IPS-20b (cell line): ENCODE results near the gene NCKAP5.

Experiments
- H3K27ac ChIP-seq: one replicate; pipeline ENCODE4 v1.5.1; 2013; ENCODE audit warnings: low read length
- H3K27me3 ChIP-seq: 2 replicates; pipeline ENCODE4 v1.6.1; 2013; ENCODE audit warnings: mild to moderate bottlenecking, low read length, inconsistent platforms; ENCODE audit not compliant: insufficient read depth
- H3K36me3 ChIP-seq: 2 replicates; pipeline ENCODE4 v1.6.1; 2013; ENCODE audit warnings: low read depth, mild to moderate bottlenecking, inconsistent platforms, low read length, moderate library complexity; ENCODE audit not compliant: insufficient read depth
- H3K4me1 ChIP-seq: 2 replicates; pipeline ENCODE4 v1.6.1; 2013; ENCODE audit warnings: mild to moderate bottlenecking, control low read depth, inconsistent platforms, low read length, moderate library complexity; ENCODE audit not compliant: insufficient read depth
- H3K4me3 ChIP-seq: 2 replicates; pipeline ENCODE4 v1.5.1; 2013; ENCODE audit warnings: mild to moderate bottlenecking, low read length, inconsistent platforms
- H3K9ac ChIP-seq: 2 replicates; pipeline ENCODE4 v1.6.1; 2013; ENCODE audit warnings: low read depth, mild to moderate bottlenecking, inconsistent platforms, low read length, moderate library complexity
- H3K9me3 ChIP-seq: 2 replicates; pipeline ENCODE4 v1.6.1; 2013; ENCODE audit warnings: mild to moderate bottlenecking, low read depth, low read length, inconsistent platforms; ENCODE audit not compliant: insufficient read depth

Gene NCKAP5

DNA sequence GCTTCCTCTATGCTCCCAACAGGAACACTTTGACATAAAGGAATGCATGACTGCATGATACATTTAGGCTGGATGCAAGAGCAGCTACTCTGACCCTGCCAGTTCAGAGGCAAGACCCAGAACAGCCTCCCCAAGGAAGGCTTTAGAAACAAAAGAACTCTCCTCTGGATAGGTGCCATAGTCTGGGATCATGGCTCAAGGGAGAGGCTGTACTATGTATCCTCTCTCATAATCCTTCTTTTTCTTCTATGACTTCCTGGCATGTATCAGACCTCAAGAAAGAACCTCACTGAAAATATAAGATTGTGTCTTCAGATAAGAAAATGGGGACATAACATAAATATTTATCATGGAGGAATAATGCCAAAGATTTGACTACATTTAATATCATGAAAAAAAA lies 704.3 kb downstream of the NCKAP5 start:
- Histone ChIP-seq H3K4me3 (no peak overlapping the region), H3K9me3 (no peaks in the 10 kb centered on the region), H3K27ac (no peak overlapping the region), H3K4me1 (no peaks in the 10 kb centered on the region), H3K9ac (no peak overlapping the region), H3K27me3 (no peaks in the 10 kb centered on the region), H3K36me3 (no peaks in the 10 kb centered on the region)

DNA sequence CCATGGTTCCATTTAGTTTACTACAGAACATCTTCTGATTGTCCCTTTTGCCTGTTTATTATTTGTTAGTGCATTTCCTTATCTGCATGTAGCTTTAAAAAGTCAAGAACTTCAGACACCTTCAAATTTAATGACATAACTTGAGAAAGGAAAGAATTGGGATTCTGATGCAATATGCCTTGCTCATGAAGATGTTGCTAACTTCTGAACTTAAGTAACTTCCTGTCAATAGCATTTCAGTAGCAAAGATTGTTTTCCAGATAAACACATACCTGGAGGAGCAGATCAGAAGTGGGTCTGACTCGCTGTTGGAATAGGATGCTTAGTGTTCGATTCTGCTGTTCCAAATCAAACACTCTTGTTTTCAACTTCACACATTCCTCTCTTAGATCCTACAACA lies 708.0 kb downstream of the NCKAP5 start:
- Histone ChIP-seq H3K4me3 (no peak overlapping the region), H3K27ac (no peak overlapping the region), H3K36me3 (no peaks in the 10 kb centered on the region), H3K4me1 (no peaks in the 10 kb centered on the region), H3K27me3 (no peaks in the 10 kb centered on the region), H3K9ac (no peak overlapping the region), H3K9me3 (no peaks in the 10 kb centered on the region)

GRCh38 chr2:132859590-132859989 lies 708.7 kb downstream of the NCKAP5 start:
- Histone ChIP-seq H3K4me1 (no peaks in the 10 kb centered on the region), H3K27me3 (no peaks in the 10 kb centered on the region), H3K27ac (no peak overlapping the region), H3K9me3 (no peaks in the 10 kb centered on the region), H3K9ac (no peak overlapping the region), H3K36me3 (no peaks in the 10 kb centered on the region), H3K4me3 (no peak overlapping the region)

DNA sequence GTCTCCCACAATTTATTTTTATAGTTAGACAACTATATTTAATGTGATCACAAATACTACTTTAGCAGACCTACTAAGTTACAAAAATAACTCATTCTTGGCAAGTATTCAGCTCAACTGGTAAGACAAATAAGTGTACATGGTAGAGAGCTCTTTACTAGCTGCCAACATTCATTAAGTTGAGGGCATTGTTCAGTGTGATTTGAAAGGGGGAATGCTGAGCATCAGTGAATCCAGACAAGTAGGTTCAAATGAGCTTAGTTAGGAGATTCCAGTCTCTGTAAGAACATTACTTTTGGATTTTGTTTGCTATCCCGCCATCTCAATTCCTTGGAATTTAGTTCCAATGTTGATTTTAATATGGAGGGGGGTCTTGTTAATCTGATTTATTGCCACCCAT lies 710.9 kb downstream of the NCKAP5 start:
- Histone ChIP-seq H3K27me3 (no peaks in the 10 kb centered on the region), H3K9me3 (no peaks in the 10 kb centered on the region), H3K9ac (no peak overlapping the region)

DNA sequence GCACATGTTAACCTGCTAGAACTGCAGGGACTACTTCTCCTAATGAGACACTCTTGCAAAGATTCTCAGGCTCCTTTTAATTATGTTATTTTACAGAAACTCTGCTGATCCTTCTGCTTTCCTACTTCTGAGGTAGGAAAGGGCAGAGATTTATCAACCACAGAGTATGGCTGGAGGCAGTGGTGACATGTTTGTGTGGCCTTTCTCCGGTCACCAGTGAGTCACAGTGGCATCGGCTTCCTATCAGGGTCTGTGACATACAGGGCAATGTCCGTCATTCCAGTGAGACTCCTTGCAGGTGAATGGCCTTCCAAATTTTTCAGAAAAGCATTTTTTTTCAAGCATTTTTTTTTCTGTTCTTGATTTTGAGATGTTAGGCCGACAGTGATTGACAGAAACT lies 717.6 kb downstream of the NCKAP5 start:
- Histone ChIP-seq H3K27me3 (no peaks in the 10 kb centered on the region), H3K4me1 (no peaks in the 10 kb centered on the region), H3K4me3 (no peak overlapping the region), H3K36me3 (no peaks in the 10 kb centered on the region), H3K9me3 (no peaks in the 10 kb centered on the region), H3K27ac (no peak overlapping the region), H3K9ac (no peak overlapping the region)

More for the DNA sequence above, 710.9 kb downstream of the NCKAP5 start:
- Histone ChIP-seq H3K36me3 (no peaks in the 10 kb centered on the region), H3K4me3 (no peak overlapping the region), H3K27ac (no peak overlapping the region), H3K4me1 (no peaks in the 10 kb centered on the region)

DNA sequence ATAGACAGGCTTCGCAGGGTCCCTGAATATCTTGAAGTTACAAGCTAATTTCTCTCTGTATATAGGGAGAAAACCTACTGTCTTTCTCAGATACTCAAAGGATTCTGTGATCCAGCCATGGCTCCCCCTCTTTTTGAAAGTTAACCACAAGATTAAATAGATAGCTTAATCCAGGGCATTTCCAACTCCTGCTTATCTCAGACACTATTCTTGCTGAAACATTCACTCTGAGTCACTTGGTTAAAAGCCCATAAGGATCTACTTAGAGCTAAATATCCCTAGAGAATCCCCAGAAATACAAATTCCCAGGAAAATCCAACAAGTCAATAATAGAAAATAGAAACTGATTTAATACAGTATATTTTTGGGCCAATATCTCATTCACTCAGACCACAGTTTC lies 719.1 kb downstream of the NCKAP5 start:
- no peaks in the 10 kb centered on the region for H3K27me3 ChIP-seq
- no peaks in the 10 kb centered on the region for H3K9me3 ChIP-seq
- H3K36me3 ChIP-seq = no peaks in the 10 kb centered on the region
- H3K9ac ChIP-seq = no peak overlapping the region
- no peak overlapping the region for H3K27ac ChIP-seq
- H3K4me3 ChIP-seq = no peak overlapping the region
- H3K4me1 ChIP-seq = no peaks in the 10 kb centered on the region

- Histone ChIP-seq H3K9ac (no peak overlapping the region), H3K36me3 (no peaks in the 10 kb centered on the region), H3K27me3 (no peaks in the 10 kb centered on the region), H3K9me3 (no peaks in the 10 kb centered on the region), H3K4me1 (no peaks in the 10 kb centered on the region), H3K4me3 (no peak overlapping the region), H3K27ac (no peak overlapping the region)
Measured at GRCh38 chr2:132845339-132845738, 722.9 kb downstream of the NCKAP5 start.

DNA sequence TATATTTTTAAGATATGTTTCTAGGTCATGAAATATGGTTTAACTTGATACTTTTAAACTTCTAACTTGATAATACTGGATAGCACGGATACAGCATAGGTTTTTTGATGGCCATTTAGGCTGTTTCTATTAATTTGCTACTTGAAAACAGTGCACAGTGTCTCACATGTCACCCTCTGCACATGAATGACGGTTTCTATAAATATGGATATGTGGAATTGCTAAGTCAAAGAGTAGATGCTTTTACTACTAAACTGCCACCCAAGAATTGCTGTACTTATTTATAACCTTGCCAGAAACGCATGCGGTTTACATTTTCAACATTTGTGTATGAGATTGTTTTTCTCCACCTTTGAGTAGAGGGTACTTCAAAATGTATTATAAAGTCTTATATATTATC lies 723.7 kb downstream of the NCKAP5 start:
- Histone ChIP-seq H3K36me3 (no peaks in the 10 kb centered on the region), H3K27ac (no peak overlapping the region), H3K4me1 (no peaks in the 10 kb centered on the region), H3K27me3 (no peaks in the 10 kb centered on the region), H3K4me3 (no peak overlapping the region), H3K9ac (no peak overlapping the region), H3K9me3 (no peaks in the 10 kb centered on the region)

DNA sequence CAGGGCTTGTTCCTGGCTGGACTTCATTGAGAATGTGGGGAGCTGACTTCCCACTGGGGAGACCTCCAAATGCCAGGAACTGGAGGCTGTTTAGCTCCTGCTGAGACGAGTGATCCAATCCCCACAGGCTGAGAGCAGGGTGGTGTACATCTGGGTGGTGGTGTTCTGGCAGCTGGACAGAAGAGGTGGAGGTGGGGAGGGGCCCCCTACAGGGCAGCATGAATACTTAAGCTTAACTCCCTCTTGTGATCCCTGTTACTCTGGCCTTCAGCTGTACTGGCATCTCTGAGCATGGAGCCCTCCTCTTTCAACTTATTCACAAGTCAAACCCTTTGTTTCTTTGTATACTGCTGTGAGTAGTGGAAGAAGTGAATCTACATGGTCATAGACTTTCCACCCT lies 730.5 kb downstream of the NCKAP5 start:
- no peak overlapping the region for H3K4me3 ChIP-seq

GRCh38 chr2:132830321-132830827 lies 737.9 kb downstream of the NCKAP5 start:
- Histone ChIP-seq H3K9me3 (no peaks in the 10 kb centered on the region), H3K4me3 (no peak overlapping the region), H3K36me3 (no peaks in the 10 kb centered on the region), H3K9ac (no peak overlapping the region), H3K4me1 (no peaks in the 10 kb centered on the region), H3K27ac (no peak overlapping the region), H3K27me3 (no peaks in the 10 kb centered on the region)

More for the DNA sequence above, 730.5 kb downstream of the NCKAP5 start:
- Histone ChIP-seq H3K9me3 (no peaks in the 10 kb centered on the region), H3K4me1 (peaks cover 3% of the 10 kb centered on the region; the same call in 1 of the 2 replicates), H3K27ac (no peak overlapping the region), H3K27me3 (no peaks in the 10 kb centered on the region), H3K9ac (no peak overlapping the region), H3K36me3 (no peaks in the 10 kb centered on the region)

- Histone ChIP-seq H3K4me3 (no peak overlapping the region), H3K27me3 (no peaks in the 10 kb centered on the region), H3K36me3 (no peaks in the 10 kb centered on the region), H3K9ac (no peak overlapping the region), H3K9me3 (no peaks in the 10 kb centered on the region), H3K27ac (no peak overlapping the region), H3K4me1 (no peaks in the 10 kb centered on the region)
Measured at GRCh38 chr2:132825601-132826000, 742.7 kb downstream of the NCKAP5 start.

- no peak overlapping the region for H3K27ac ChIP-seq
- H3K4me3 ChIP-seq = no peak overlapping the region
- H3K9me3 ChIP-seq = no peaks in the 10 kb centered on the region
- no peaks in the 10 kb centered on the region for H3K27me3 ChIP-seq
- H3K4me1 ChIP-seq = no peaks in the 10 kb centered on the region
- H3K36me3 ChIP-seq = no peaks in the 10 kb centered on the region
- H3K9ac ChIP-seq = no peak overlapping the region
Measured at GRCh38 chr2:132824716-132825115, 743.5 kb downstream of the NCKAP5 start.

DNA sequence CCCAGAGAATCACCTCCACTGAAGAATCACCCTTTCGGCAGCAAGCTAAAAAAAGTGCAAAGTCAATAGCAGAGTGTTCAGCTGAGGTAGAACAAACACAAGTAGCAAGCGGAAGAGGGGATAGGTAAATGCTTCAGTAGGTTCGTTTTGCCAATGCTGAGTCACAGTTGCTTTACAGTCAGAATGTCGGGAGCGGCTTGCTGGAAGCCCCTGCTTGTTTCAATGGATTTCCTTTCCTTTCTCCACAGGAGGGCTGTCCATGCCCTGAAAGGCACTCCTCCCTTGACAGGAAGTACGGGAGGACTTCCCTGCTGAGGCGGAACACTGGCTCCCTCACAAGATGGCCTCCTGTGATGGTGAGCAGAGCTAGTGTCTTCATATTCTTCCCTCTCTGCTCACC lies 752.0 kb downstream of the NCKAP5 start:
- H3K36me3 ChIP-seq = no peaks in the 10 kb centered on the region
- H3K4me3 ChIP-seq = no peak overlapping the region
- no peak overlapping the region for H3K9ac ChIP-seq
- no peaks in the 10 kb centered on the region for H3K4me1 ChIP-seq
- H3K27me3 ChIP-seq = no peaks in the 10 kb centered on the region
- H3K27ac ChIP-seq = no peak overlapping the region
- no peaks in the 10 kb centered on the region for H3K9me3 ChIP-seq
